ENCODE measurements around the gene SPTBN2. TPM values are rescaled to one million over a fixed set of nuclear protein-coding genes. Genes with fewer than 3 reads are reported as not detected.

The SPTBN2 gene
- total and polyA plus RNA-seq, 2 donors (not counting 3 experiments of a cell fraction or from before 2014, with no cell fraction given), result 3.8 to 19.8 TPM

DNA sequence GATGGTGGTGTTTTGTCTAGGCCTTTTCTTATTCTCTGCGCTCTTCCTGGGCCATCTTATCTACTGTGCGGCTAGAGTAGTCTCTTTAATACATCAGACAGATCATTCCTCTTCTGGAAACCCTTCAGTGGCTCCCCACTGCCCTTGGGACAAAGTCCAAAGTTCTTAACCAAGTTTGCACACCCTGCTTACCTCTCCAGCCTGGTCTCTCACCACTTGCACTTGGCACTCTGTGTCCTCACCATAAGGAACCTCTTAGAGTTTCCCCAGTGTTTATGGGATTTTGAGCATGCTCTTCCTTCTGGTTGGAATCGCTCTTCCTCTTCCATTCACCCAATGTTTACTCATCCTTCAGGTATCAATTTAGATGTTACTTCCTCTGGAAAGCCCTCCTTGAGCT, 5.2 kb upstream of the SPTBN2 start:
- Histone ChIP-seq H3K27me3 (ENCODE audit: control insufficient read depth in 2 of 2, insufficient read depth in 2 of 2, low read length in 2 of 2) (peaks cover 15 to 19% of the 10 kb centered on the region in 2 experiments), H2AFZ (ENCODE audit: low read depth, low read length) (no peak overlapping the region), H3K4me2 (ENCODE audit: insufficient read depth, low read length) (no peak overlapping the region), H3K27ac (ENCODE audit: insufficient read depth, low read depth, low read length) (no peak overlapping the region), H3K4me1 (ENCODE audit: control insufficient read depth, extremely low read depth, insufficient read depth, low read length) (no peaks in the 10 kb centered on the region), H4K20me1 (replicated peaks; ENCODE audit: control insufficient read depth, extremely low read depth, insufficient read depth, low read length) (no peaks in the 10 kb centered on the region), H3K9me1 (replicated peaks; ENCODE audit: control insufficient read depth, extremely low read depth, insufficient read depth, low read length) (no peaks in the 10 kb centered on the region), H3K9me3 (replicated peaks; ENCODE audit: control insufficient read depth, insufficient read depth, low read length) (no peaks in the 10 kb centered on the region), H3K36me3 (ENCODE audit: control insufficient read depth in 2 of 2, extremely low read depth in 1 of 2, insufficient read depth in 2 of 2, low read length in 2 of 2) (no peaks in the 10 kb centered on the region), H3K79me2 (ENCODE audit: control insufficient read depth, insufficient read depth, low read length) (no peaks in the 10 kb centered on the region), H3K9ac (replicated peaks; ENCODE audit: extremely low read depth, insufficient read depth, low read length) (no peak overlapping the region), H3K4me3 (replicated peaks in 1 of 3; ENCODE audit: insufficient read depth in 1 of 3, low read depth in 1 of 3, low read length in 3 of 3) (no peak overlapping the region)
- intact Hi-C loops (cut with micrococcal nuclease), result no loop called here
- dilution Hi-C loops (cut with MboI; ENCODE audit: extremely low pct_ligation_motif_present, low sequenced_read_pairs), result no loop called here
- no peak for FAIRE-seq
- no peak for DNase-seq (ENCODE audit: low read depth, low spot score)
- CTCF ChIA-PET, result no interaction called here
- POLR2A ChIA-PET, result interaction anchor here (0.5 kb wide), 1 partner anchor 94 kb away, joined by 3 read pairs; no protein-coding TSS in a partner anchor
- BruUV-seq (replicated peaks), result no TSS peak
- TF ChIP-seq MYC (IDR thresholded peaks at IDR 0.05; ENCODE audit: low read depth, low read length) (no peak), POLR2AphosphoS5 (IDR thresholded peaks at IDR 0.05; ENCODE audit: insufficient read depth, low read depth, low read length) (no peak), GATA2 (IDR thresholded peaks at IDR 0.05; ENCODE audit: insufficient read depth, insufficient read length, low read depth, low read length) (no peak), JUN (IDR thresholded peaks at IDR 0.05; ENCODE audit: borderline replicate concordance, insufficient read depth, insufficient read length, low read depth) (no peak), POLR2A (IDR thresholded peaks at IDR 0.05; ENCODE audit: low read depth, low read length) (no peak), EZH2 (IDR thresholded peaks at IDR 0.05; ENCODE audit: borderline replicate concordance, low read depth, low read length, severe bottlenecking) (no peak), FOS (IDR thresholded peaks at IDR 0.05; ENCODE audit: borderline replicate concordance, insufficient read depth, low read length) (no peak)
- TF ChIP-seq, protein P1, sequence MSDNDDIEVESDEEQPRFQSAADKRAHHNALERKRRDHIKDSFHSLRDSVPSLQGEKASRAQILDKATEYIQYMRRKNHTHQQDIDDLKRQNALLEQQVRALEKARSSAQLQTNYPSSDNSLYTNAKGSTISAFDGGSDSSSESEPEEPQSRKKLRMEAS (IDR thresholded peaks at IDR 0.05; ENCODE audit: insufficient read depth, insufficient read length), result no peak
- TF ChIP-seq, protein P2, sequence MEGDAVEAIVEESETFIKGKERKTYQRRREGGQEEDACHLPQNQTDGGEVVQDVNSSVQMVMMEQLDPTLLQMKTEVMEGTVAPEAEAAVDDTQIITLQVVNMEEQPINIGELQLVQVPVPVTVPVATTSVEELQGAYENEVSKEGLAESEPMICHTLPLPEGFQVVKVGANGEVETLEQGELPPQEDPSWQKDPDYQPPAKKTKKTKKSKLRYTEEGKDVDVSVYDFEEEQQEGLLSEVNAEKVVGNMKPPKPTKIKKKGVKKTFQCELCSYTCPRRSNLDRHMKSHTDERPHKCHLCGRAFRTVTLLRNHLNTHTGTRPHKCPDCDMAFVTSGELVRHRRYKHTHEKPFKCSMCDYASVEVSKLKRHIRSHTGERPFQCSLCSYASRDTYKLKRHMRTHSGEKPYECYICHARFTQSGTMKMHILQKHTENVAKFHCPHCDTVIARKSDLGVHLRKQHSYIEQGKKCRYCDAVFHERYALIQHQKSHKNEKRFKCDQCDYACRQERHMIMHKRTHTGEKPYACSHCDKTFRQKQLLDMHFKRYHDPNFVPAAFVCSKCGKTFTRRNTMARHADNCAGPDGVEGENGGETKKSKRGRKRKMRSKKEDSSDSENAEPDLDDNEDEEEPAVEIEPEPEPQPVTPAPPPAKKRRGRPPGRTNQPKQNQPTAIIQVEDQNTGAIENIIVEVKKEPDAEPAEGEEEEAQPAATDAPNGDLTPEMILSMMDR (IDR thresholded peaks at IDR 0.05; ENCODE audit: extremely low read depth in 1 of 2, insufficient read depth in 1 of 2, low read depth in 1 of 2, low read length in 2 of 2), result no peak

Measured in endothelial cell of umbilical vein (primary cell).